Cardiac fibroblast (primary cell): ENCODE data around the gene VMP1.

Experiments
- DNase-seq, 2 donors: peaks; one replicate each; pipeline versions ENCODE4 v3.0.0 to v3.0.0-alpha.2; 2010; ENCODE audit warnings: low read depth in 2 of 2
- H3K4me3 ChIP-seq, 2 donors: replicated peaks in 1 of 2; 1 replicate in 1 of 2; 2 replicates in 1 of 2; pipeline ENCODE4 v1.5.1; 2011; ENCODE audit warnings: low read depth in 2 of 2, low read length in 2 of 2, mild to moderate bottlenecking in 2 of 2, moderate library complexity in 1 of 2
- TF ChIP-seq, protein P1 (sequence below): IDR thresholded peaks from one replicate; pipeline ENCODE4 v1.5.1; 2011; ENCODE audit warnings: low read depth, mild to moderate bottlenecking, low read length, inconsistent platforms

The VMP1 gene

DNA sequence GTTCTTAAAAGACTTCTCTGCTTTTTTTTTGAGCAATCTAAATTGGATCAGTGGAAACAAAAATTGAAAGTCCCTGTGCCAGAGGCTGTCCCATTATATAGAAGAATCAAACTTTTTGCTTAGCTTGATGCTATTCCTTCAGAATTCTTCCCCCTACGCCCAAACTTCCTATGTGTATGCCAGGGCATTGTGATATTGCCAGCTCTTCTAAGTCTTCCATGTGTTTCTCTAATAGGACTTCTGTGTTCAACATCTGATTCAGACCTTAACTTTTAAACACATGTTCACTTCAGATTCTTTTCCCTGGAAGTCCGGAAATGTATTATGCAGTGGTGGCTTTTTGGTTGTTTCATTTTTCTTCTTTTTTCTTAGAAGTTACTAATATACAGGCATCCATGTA is 19.0 kb upstream of the VMP1 start:
- DNase-seq: no peak
- no peak overlapping the region for H3K4me3 ChIP-seq
- TF ChIP-seq, protein P1, sequence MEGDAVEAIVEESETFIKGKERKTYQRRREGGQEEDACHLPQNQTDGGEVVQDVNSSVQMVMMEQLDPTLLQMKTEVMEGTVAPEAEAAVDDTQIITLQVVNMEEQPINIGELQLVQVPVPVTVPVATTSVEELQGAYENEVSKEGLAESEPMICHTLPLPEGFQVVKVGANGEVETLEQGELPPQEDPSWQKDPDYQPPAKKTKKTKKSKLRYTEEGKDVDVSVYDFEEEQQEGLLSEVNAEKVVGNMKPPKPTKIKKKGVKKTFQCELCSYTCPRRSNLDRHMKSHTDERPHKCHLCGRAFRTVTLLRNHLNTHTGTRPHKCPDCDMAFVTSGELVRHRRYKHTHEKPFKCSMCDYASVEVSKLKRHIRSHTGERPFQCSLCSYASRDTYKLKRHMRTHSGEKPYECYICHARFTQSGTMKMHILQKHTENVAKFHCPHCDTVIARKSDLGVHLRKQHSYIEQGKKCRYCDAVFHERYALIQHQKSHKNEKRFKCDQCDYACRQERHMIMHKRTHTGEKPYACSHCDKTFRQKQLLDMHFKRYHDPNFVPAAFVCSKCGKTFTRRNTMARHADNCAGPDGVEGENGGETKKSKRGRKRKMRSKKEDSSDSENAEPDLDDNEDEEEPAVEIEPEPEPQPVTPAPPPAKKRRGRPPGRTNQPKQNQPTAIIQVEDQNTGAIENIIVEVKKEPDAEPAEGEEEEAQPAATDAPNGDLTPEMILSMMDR: no peak

GRCh38 chr17:59693582-59693981 is 13.9 kb upstream of the VMP1 start:
- no peak for DNase-seq
- no peak overlapping the region for H3K4me3 ChIP-seq
- TF ChIP-seq, protein P1: no peak

DNA sequence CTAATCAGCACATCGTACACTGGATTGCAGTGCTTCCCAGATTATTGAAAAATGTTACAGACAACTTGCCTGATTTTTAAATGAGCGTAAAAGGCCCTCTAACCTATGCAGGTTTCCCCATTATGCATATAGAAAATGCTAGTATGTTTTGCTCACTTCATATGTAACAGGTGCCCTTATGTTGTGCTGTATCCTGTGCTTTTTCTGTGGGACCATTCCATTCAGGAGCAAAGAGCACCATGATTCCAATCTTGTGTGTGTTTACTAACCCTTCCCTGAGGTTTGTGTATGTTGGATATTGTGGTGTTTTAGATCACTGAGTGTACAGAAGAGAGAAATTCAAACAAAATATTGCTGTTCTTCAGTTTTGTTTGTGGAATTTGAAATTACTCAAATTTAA is 13.1 kb upstream of the VMP1 start:
- DNase-seq: no peak
- TF ChIP-seq, protein P1: no peak
- H3K4me3 ChIP-seq: no peak overlapping the region

GRCh38 chr17:59695945-59696681 is 11.3 kb upstream of the VMP1 start:
- DNase-seq: peak in 1 of 2 donors; percentile 37
- TF ChIP-seq, protein P1: no peak
- no peak overlapping the region for H3K4me3 ChIP-seq

- H3K4me3 ChIP-seq: no peak overlapping the region
- TF ChIP-seq, protein P1: no peak
- DNase-seq: no peak
Measured at GRCh38 chr17:59696682-59697277, 10.7 kb upstream of the VMP1 start.

GRCh38 chr17:59698143-59698542 is 9.3 kb upstream of the VMP1 start:
- H3K4me3 ChIP-seq: no peak overlapping the region
- DNase-seq: no peak
- TF ChIP-seq, protein P1: no peak
